Spleen (tissue), 11 donors: ENCODE results near the gene BFAR. TPM values are rescaled to one million over a fixed set of nuclear protein-coding genes. Genes with fewer than 3 reads are reported as not detected.

Experiments used
- DNase-seq: peaks from one replicate; pipeline ENCODE4 v3.0.0-alpha.2; 2020
- H3K27ac ChIP-seq, 8 donors: fragments of 200-600 bp; sonication (generic) in 7 of 8; 1 replicate in 4 of 8; 2 replicates in 4 of 8; pipeline versions ENCODE4 v1.5.0 to v1.8.0; 2016 to 2021; ENCODE audit warnings: inconsistent platforms in 4 of 8, mild to moderate bottlenecking in 4 of 8, moderate library complexity in 1 of 8
- H3K27me3 ChIP-seq, 7 donors: fragments of 200-600 bp; sonication (generic) in 6 of 7; replicated peaks in 1 of 7; 1 replicate in 4 of 7; 2 replicates in 3 of 7; pipeline versions ENCODE4 v1.5.0 to v1.8.0; 2016 to 2021; ENCODE audit warnings: inconsistent platforms in 3 of 7, mild to moderate bottlenecking in 1 of 7
- H3K36me3 ChIP-seq, 6 donors: fragments of 200-600 bp; sonication (generic) in 5 of 6; 1 replicate in 4 of 6; 2 replicates in 2 of 6; pipeline versions ENCODE4 v1.5.0 to v1.8.0; 2016 to 2021; ENCODE audit warnings: inconsistent platforms in 2 of 6
- H3K4me1 ChIP-seq, 6 donors: fragments of 200-600 bp; sonication (generic) in 5 of 6; 1 replicate in 3 of 6; 2 replicates in 3 of 6; pipeline versions ENCODE4 v1.5.0 to v1.8.0; 2016 to 2021; ENCODE audit warnings: inconsistent platforms in 3 of 6
- H3K4me3 ChIP-seq, 8 donors: fragments of 200-600 bp; sonication (generic) in 7 of 8; 1 replicate in 4 of 8; 2 replicates in 4 of 8; pipeline versions ENCODE4 v1.5.0 to v1.8.0; 2016 to 2021; ENCODE audit warnings: inconsistent platforms in 4 of 8, mild to moderate bottlenecking in 4 of 8, moderate library complexity in 2 of 8
- H3K9me3 ChIP-seq, 8 donors: fragments of 200-600 bp; sonication (generic) in 7 of 8; 1 replicate in 4 of 8; 2 replicates in 4 of 8; pipeline versions ENCODE4 v1.5.0 to v1.8.0; 2016 to 2021; ENCODE audit warnings: inconsistent platforms in 4 of 8
- POLR2A ChIP-seq, 3 donors: fragments of 450-650 bp; IDR thresholded peaks; one replicate each; pipeline ENCODE4 v1.5.1; 2017; ENCODE audit warnings: antibody characterized with exemption in 3 of 3, mild to moderate bottlenecking in 1 of 3
- POLR2AphosphoS5 ChIP-seq, 3 donors: sonication (generic); formaldehyde crosslinking; IDR thresholded peaks; one replicate each; pipeline ENCODE4 v1.5.1; 2017; ENCODE audit warnings: antibody characterized with exemption in 3 of 3
- WGBS, 5 donors: extraction: QIAGEN DNeasy Blood & Tissue Kit in 3 of 5; methylation state at CpG; one replicate each; pipeline versions ENCODE4 v1.1.5 to v1.1.7; 2013 to 2018; 5-methylcytosine and 5-hydroxymethylcytosine counted together
- intact Hi-C: fragments of 100-400 bp; cut with DNase I; formaldehyde crosslinking; loops from one replicate; pipeline ENCODE4 v1.15.0; 2023; ENCODE audit warnings: low total_unique reads
- polyA plus RNA-seq, 3 donors: library from polyadenylated mRNA; stranded (reverse); fragments of 200-250 nt; gene quantifications; one replicate each; pipeline ENCODE4 v1.2.1, GENCODE V29; 2013
- total RNA-seq, 7 donors: library from RNA; depleted of rRNA in 3 of 7; stranded (reverse); fragments of >200 nt in 3 of 7; fragmentation: NEBNext Ultra II Directional in 4 of 7; extraction: Animal tissue kit (Norgen Biotek cat#: 25700) in 4 of 7; gene quantifications; one replicate each; pipeline versions ENCODE4 v1.1.0 to v1.2.1, GENCODE V29; 2016 to 2021
- TF ChIP-seq, protein P1 (sequence below), 11 experiments: fragments of 200-600 bp in 7 of 11; fragments of 450-650 bp in 4 of 11; sonication (generic) in 4 of 11; IDR thresholded peaks in 8 of 11; conservative IDR thresholded peaks in 3 of 11; 1 replicate in 7 of 11; 2 replicates in 4 of 11; pipeline versions ENCODE4 v1.4.0 to v1.8.0; 2016 to 2021; ENCODE audit warnings: antibody characterized with exemption in 11 of 11, inconsistent platforms in 4 of 11, mild to moderate bottlenecking in 1 of 11
- donor health status: healthy with polysubstance abuse.
- donor health status: DM: no; HTN: no; CAD: no; lungs with moderate emphysema.
- donor health status: DM: no; HTN: no; CAD: no.
- donor health status: Bipolar disorder and iron deficiency.
- donor health status: healthy.
- donor health status: DM: no; HTN: no; CAD: no.
- donor health status: DM: yes; HTN: yes; CAD: no.

BFAR gene
- total and polyA plus RNA-seq, 10 donors = 24.6 to 68.7 (median 55.3) TPM

DNA sequence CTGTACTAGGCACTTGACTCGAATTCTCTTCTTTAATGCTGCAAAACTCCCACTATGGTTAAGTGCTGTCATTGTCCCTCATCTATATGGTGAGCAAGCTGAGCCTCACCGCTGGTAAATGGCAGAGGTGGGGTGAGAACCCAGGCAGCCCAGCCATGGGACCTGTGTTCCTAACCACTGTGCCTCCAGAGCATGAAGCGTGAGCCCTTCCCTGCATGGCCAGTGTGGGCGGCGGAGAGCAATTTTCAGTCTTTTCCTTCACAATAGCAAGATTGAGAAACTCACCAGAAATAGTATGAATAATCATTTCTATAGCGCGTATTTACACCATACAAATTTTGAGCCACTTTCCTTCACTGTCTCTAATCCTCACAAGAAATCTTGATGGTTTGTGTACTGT, 9.2 kb downstream of the BFAR start:
- intact Hi-C loops = no loop called here
- Histone ChIP-seq H3K9me3 (no peaks in the 10 kb centered on the region), H3K27me3 (no peaks in the 10 kb centered on the region), H3K4me1 (peaks cover 0 to 72% (median 20%) of the 10 kb centered on the region in 6 donors), H3K4me3 (no peak overlapping the region), H3K27ac (no peak overlapping the region), H3K36me3 (peaks cover 0 to 86% (median 48%) of the 10 kb centered on the region in 6 donors)
- DNase-seq = no peak
- WGBS, 5 donors = 81 to 94% (median 86%) methylated on average over 7 of the region's 7 CpGs
- TF ChIP-seq POLR2A (IDR thresholded peaks at IDR 0.05) (no peak), POLR2AphosphoS5 (IDR thresholded peaks at IDR 0.05) (no peak)
- TF ChIP-seq, protein P1, sequence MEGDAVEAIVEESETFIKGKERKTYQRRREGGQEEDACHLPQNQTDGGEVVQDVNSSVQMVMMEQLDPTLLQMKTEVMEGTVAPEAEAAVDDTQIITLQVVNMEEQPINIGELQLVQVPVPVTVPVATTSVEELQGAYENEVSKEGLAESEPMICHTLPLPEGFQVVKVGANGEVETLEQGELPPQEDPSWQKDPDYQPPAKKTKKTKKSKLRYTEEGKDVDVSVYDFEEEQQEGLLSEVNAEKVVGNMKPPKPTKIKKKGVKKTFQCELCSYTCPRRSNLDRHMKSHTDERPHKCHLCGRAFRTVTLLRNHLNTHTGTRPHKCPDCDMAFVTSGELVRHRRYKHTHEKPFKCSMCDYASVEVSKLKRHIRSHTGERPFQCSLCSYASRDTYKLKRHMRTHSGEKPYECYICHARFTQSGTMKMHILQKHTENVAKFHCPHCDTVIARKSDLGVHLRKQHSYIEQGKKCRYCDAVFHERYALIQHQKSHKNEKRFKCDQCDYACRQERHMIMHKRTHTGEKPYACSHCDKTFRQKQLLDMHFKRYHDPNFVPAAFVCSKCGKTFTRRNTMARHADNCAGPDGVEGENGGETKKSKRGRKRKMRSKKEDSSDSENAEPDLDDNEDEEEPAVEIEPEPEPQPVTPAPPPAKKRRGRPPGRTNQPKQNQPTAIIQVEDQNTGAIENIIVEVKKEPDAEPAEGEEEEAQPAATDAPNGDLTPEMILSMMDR (IDR thresholded peaks at IDR 0.05 in 8 of 11, conservative IDR thresholded peaks at IDR 0.05 in 3 of 11) = no peak

- Histone ChIP-seq H3K36me3 (peaks cover 3 to 100% (median 93%) of the 10 kb centered on the region in 6 donors), H3K27me3 (no peaks in the 10 kb centered on the region), H3K27ac (no peak overlapping the region), H3K4me1 (peaks cover 0 to 9% (median 0%) of the 10 kb centered on the region in 6 donors), H3K9me3 (no peaks in the 10 kb centered on the region), H3K4me3 (no peak overlapping the region)
- WGBS, 5 donors = 93 to 98% (median 96%) methylated on average over 10 of the region's 10 CpGs
- intact Hi-C loops = no loop called here
- no peak for DNase-seq
- no peak for TF ChIP-seq POLR2AphosphoS5 (IDR thresholded peaks at IDR 0.05)
- TF ChIP-seq, protein P1 (IDR thresholded peaks at IDR 0.05 in 8 of 11, conservative IDR thresholded peaks at IDR 0.05 in 3 of 11) = no peak
- no peak for TF ChIP-seq POLR2A (IDR thresholded peaks at IDR 0.05)
These were observed 17.1 kb downstream of the BFAR start for GRCh38 chr16:14649816-14650215.

- WGBS, 5 donors = 80 to 90% (median 87%) methylated on average over 6 of the region's 6 CpGs
- TF ChIP-seq, protein P1 (IDR thresholded peaks at IDR 0.05 in 8 of 11, conservative IDR thresholded peaks at IDR 0.05 in 3 of 11) = no peak
- no peak for TF ChIP-seq POLR2AphosphoS5 (IDR thresholded peaks at IDR 0.05)
- no peak for TF ChIP-seq POLR2A (IDR thresholded peaks at IDR 0.05)
- DNase-seq = no peak
- Histone ChIP-seq H3K27ac (no peak overlapping the region), H3K4me3 (no peak overlapping the region), H3K27me3 (no peaks in the 10 kb centered on the region), H3K9me3 (no peaks in the 10 kb centered on the region), H3K4me1 (peaks cover 0 to 3% (median 0%) of the 10 kb centered on the region in 6 donors), H3K36me3 (peaks cover 3 to 100% (median 93%) of the 10 kb centered on the region in 6 donors)
- intact Hi-C loops = no loop called here
These were observed 17.9 kb downstream of the BFAR start for GRCh38 chr16:14650629-14651028.

DNA sequence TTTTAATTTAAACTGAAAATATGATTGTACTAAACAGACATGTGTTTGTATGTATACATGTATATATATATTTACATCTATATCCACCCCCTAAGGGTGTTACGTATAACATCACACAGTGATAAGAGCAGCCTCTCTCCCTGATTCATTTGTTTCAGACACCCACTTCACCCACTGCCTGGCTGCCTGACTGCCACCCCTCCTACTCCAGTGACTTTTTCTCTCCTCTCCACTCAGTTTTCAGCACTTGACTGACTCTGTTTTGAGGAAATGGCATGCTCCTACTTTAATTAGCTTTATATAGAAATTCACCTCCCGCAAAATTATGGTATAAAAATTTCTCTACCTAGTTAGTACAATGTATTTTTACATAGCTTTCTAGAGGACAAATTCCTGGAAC, 20.0 kb downstream of the BFAR start:
- TF ChIP-seq, protein P1 (IDR thresholded peaks at IDR 0.05 in 8 of 11, conservative IDR thresholded peaks at IDR 0.05 in 3 of 11) = no peak
- TF ChIP-seq POLR2A (IDR thresholded peaks at IDR 0.05) (no peak), POLR2AphosphoS5 (IDR thresholded peaks at IDR 0.05) (no peak)

More for the DNA sequence above, 20.0 kb downstream of the BFAR start:
- peaks cover 3 to 100% (median 93%) of the 10 kb centered on the region in 6 donors for H3K36me3 ChIP-seq
- H3K4me3 ChIP-seq = no peak overlapping the region
- no peak overlapping the region for H3K27ac ChIP-seq
- H3K27me3 ChIP-seq = no peaks in the 10 kb centered on the region
- H3K4me1 ChIP-seq = peaks cover 0 to under 1% (median 0%) of the 10 kb centered on the region in 6 donors
- intact Hi-C loops = no loop called here
- 95 to 99% (median 98%) methylated on average over 2 of the region's 2 CpGs for WGBS, 5 donors
- no peak for DNase-seq
- no peaks in the 10 kb centered on the region for H3K9me3 ChIP-seq
